ENCODE results near the gene WDR37.

- TF ChIP-seq EZH2phosphoT487 (IDR thresholded peaks at IDR 0.05; ENCODE audit: insufficient read depth, low read depth): no peak
- no peak for TF ChIP-seq EZH2 (IDR thresholded peaks at IDR 0.05; ENCODE audit: insufficient read depth, poor library complexity, severe bottlenecking)
Measured at GRCh38 chr10:1074748-1075308, 18.6 kb downstream of the WDR37 start.

Measured in GM23248 (cell line).